HG03354 (cell line): Measurements from ENCODE around the gene SAMD9L.
"Not testable (repeated sequence)": the region's sequence is repeated elsewhere in the genome, so short reads cannot be mapped to it uniquely, and the experiment has no call there.

ENCODE experiments used
- ATAC-seq: cut with Tn5 transposase; IDR thresholded peaks from one replicate; pipeline ENCODE4 v1.9.1; 2021; ENCODE audit warnings: mild to moderate bottlenecking; ENCODE audit not compliant: unreplicated experiment, poor library complexity, severe bottlenecking

Gene SAMD9L

GRCh38 chr7:93146472-93147141 is 1.6 kb downstream of the SAMD9L start:
- peak; percentile 48 for ATAC-seq

DNA sequence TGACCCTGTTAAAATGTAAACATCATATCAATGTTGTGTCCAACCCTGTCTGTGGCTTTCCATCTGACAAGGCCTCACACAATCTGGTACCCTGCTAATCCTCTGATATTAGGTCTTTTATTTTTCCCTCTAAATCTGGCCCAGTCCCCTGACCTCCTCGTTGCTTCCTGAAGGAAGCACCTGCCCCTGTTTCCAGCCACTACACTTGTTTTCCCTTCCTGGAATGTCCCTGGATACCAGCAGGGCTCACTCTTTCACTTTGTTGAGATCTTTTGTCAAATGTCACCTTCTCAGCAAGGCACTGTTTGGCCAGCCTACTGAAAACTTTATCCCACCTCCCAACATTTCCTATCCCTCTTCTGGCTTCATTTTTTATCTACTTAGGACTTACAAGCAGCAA is 2.1 kb downstream of the SAMD9L start:
- ATAC-seq: no peak

DNA sequence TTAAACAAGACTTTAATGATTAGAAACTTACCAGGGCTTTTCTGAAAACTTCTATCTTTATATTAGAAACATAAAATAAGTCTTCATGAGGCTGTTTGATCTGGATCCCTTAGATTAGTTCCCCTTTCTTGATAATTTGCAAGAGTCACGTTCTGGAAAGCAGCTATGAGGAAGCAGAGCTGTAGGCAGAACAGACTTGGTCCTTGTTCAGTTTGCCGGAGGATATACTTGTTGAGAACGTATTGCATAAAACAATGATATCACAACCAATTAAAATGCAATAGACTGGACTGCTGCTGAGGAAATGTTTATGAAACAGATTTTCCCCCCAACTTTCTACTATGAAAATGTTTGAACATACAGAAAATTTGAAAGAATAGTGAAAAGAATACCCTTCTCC is 2.8 kb downstream of the SAMD9L start:
- no peak for ATAC-seq

DNA sequence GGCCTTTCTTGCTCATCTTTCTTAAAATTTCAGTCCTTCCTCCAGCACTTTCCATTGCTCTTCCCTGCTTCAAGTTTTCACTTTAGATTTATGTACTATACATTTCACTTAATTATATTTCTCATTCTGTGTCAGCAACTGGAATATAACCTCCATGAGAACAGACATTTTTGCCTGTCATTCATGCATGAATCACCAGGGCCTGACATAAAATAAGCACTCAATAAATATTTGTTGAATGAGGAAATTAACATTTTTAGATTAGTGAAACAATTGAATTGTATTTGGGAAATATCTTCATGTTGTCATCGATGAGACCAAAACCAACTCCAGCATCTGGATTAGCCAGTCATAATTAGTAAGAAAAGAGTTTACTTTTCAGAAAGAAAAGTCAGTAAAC is 6.1 kb downstream of the SAMD9L start:
- no peak for ATAC-seq

DNA sequence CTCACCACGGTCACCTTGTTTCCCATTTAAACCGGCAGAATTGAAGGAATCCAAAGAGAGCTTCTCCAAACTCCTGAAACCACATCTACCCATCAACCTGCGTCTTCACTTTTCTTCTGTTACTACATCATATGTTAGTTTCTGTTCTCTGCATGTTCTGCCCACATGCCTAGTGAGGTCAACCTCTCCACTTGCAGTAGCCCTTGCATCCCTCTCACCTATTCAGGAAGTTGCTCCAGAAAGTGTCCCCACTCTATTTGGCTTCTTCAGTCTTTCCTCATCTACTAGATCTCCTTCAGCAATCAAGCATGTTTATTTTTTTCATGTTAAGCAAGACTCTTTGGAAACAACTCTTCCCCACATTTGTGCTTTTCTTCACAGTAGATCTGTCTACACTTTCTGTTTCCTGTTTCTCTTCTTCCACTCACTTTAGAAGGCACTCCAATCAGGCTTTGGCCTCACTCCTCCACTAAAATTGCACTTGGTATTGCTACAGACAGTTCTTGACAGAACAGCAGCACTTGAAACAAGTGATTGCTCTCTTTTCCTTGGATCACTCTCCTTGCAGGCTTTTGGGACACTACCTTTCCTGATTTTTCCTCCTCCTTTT is 7.5 kb downstream of the SAMD9L start:
- ATAC-seq: no peak

DNA sequence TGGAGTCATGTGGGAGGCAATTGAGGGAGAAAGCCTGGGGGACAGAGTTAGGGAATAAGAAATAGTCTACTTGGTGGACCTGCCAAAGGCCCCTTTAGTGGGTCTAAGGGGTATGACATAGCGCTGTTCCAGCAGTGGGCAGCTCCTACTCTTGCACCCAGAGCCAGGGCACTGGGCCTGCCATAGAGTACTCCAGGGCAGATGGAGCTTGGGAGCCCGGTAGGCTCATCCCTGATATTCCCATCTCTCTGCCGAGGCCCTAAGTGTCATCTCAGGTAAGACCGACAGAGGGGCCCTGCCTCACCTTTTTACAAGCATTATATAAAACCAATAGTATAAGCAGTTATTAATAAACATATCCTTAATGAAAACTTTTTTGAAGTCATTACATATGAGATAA is 9.6 kb downstream of the SAMD9L start:
- no peak for ATAC-seq

GRCh38 chr7:93133005-93133404 is 15.2 kb downstream of the SAMD9L start:
- no peak for ATAC-seq

GRCh38 chr7:93132216-93132615 is 16.0 kb downstream of the SAMD9L start:
- ATAC-seq: no peak

- ATAC-seq: not testable (repeated sequence)
Observed at GRCh38 chr7:93126954-93127353, 21.2 kb downstream of the SAMD9L start.

- ATAC-seq: not testable (repeated sequence)
Observed at GRCh38 chr7:93123532-93123931, 24.7 kb downstream of the SAMD9L start.

DNA sequence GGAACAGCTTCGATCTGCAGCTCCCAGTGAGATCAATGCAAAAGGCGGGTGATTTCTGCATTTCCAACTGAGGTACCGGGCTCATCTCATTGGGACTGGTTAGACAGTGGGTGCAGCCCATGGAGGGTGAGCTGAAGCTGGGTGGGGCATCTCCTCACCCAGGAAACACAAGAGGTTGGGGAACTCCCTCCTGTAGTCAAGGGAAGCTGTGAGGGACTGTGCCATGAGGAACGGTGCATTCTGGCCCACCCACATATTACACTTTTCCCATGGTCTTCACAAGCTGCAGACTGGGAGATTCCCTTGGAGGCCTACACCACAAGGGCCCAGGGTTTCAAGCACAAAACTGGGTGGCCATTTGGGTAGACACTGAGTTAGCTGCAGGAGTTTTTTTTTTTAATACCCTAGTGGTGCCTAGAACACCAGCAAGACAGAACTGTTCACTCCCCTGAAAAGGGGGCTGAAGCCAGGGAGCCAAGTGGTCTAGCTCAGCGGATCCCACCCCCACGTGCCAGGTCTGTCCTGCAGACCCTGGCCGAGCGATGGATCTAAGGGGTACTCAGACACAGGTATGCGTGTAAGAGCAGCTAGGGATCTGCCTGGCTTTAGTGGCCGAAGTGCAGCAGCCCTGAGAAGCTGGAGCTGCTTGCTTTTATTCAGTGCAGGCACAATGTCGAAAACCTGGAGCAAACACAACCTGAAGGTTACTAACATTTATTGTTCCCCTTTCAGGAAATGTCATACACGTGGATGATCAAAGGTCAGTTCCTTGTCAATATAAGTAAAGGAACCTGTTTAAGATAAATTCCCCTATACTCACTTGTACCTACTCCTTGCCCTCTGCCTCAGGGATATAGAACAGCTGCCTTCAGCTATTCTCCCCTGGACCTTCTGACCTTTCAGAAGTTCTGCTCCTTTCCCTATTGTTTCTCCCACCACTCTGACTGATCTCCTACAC is 27.3 kb downstream of the SAMD9L start:
- ATAC-seq: no peak

GRCh38 chr7:93119191-93119905 is 28.8 kb downstream of the SAMD9L start:
- no peak for ATAC-seq

- peak; percentile 100 for ATAC-seq
Observed at GRCh38 chr7:93117852-93118530, 30.2 kb downstream of the SAMD9L start, which contains the start of gene SAMD9. Gene SAMD9, minus strand, starts transcription at chr7:93117979. Its CDS starts 11,882 bp downstream, at chr7:93106097.

- peak; percentile 32 for ATAC-seq
Observed at GRCh38 chr7:93117327-93117726, 30.9 kb downstream of the SAMD9L start.

DNA sequence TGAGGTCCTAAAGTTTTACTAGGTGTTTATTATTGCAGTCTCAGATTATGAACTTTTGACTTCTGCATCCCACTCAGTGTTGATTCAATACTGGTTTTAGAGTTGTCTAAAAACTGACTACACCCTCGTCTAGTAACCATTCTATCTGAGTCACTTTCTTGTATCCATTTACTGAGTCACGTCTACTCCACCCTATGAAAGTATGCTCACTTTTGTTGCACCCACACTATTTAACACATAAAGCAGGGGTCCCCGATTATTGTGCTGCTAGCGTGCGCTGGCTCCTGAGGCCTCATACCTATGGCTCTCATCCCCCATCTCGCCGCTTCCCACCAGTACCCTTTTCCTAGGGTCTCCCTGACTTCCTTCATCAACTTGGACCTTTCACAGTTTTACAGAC is 32.4 kb downstream of the SAMD9L start:
- ATAC-seq: no peak

- no peak for ATAC-seq
Observed at GRCh38 chr7:93108003-93108402, 40.2 kb downstream of the SAMD9L start.

- no peak for ATAC-seq
Observed at GRCh38 chr7:93097388-93097787, 50.8 kb downstream of the SAMD9L start.

DNA sequence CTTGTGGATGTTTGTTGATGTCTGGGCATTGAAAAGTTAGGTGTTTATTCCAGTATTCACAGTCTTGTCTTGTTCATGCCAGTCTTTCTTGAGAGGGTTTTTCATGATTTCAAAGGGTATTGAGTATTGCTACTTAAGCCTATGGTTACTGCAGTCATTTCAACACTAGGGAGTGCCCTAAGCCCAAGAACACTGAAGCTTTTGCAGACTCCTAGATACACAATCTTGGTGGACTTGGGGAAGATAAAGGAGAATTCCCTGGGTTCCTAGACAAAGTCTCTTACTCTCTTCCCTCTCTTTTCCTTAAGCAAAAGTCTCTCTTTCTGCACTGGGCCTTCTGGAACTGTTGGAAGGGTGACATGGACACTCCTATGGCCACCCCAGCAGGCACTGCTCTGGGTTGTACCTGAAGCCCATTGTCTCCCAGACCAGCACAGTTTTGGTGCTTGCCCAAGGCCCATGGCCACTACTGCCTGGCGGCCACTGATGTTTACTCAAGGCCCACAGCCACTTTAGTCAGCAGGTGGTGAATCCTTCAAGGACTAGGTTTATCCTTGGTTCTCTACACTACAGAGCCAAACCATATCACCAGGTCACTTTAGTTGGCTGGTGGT is 55.3 kb downstream of the SAMD9L start:
- peak; percentile 73 for ATAC-seq
